SU-DHL-6 (cell line): ENCODE measurements around the gene MAEL.

Experiments used
- H2AFZ ChIP-seq: fragments of 200-600 bp; sonication (generic); 2 replicates; pipeline ENCODE4 v1.6.1; 2014; ENCODE audit warnings: low read depth, mild to moderate bottlenecking, moderate library complexity, mixed read lengths, antibody characterized with exemption, low read length; ENCODE audit not compliant: severe bottlenecking
- H3F3A ChIP-seq: fragments of 200-600 bp; shearing (Covaris generic); 2 replicates; pipeline ENCODE4 v1.6.0; 2016; ENCODE audit warnings: antibody characterized with exemption, mild to moderate bottlenecking; ENCODE audit not compliant: insufficient read depth
- H3K27ac ChIP-seq: fragments of 200-600 bp; sonication (generic); 2 replicates; pipeline ENCODE4 v1.5.1; 2016; ENCODE audit warnings: low read depth, mild to moderate bottlenecking, low read length, moderate library complexity, mixed read lengths
- H3K27me3 ChIP-seq: fragments of 200-600 bp; sonication (generic), shearing (Covaris generic); 2 replicates; pipeline ENCODE4 v1.6.0; 2014; ENCODE audit warnings: mild to moderate bottlenecking, low read length
- H3K36me3 ChIP-seq: fragments of 200-600 bp; sonication (generic); 2 replicates; pipeline ENCODE4 v1.6.1; 2014; ENCODE audit warnings: mild to moderate bottlenecking, low read length, mixed read lengths
- H3K4me2 ChIP-seq: fragments of 300-600, 200-600 bp; shearing (Covaris generic), sonication (generic); 2 replicates; pipeline ENCODE4 v1.6.0; 2014; ENCODE audit warnings: low read length, low read depth, mild to moderate bottlenecking; ENCODE audit not compliant: poor library complexity, severe bottlenecking
- H3K4me3 ChIP-seq: fragments of 200-600 bp; sonication (generic); 2 replicates; pipeline ENCODE4 v1.5.1; 2014; ENCODE audit warnings: antibody characterized with exemption, low read length, mild to moderate bottlenecking, mixed read lengths; ENCODE audit not compliant: insufficient read depth, poor library complexity, severe bottlenecking
- H3K79me2 ChIP-seq: fragments of 200-600 bp; sonication (generic); 2 replicates; pipeline ENCODE4 v1.6.1; 2014; ENCODE audit warnings: mild to moderate bottlenecking, low read length, moderate library complexity; ENCODE audit not compliant: insufficient read depth
- H3K9ac ChIP-seq: fragments of 200-600 bp; sonication (generic); 2 replicates; pipeline ENCODE4 v1.7.0; 2014; ENCODE audit warnings: mild to moderate bottlenecking, low read length
- H3K9me2 ChIP-seq: fragments of 200-600 bp; sonication (generic); replicated peaks from 2 replicates; pipeline ENCODE4 v1.6.1; 2014; ENCODE audit warnings: low read length; ENCODE audit not compliant: insufficient read depth
- H3K9me3 ChIP-seq: fragments of 200-600 bp; sonication (generic); 2 replicates; pipeline ENCODE4 v1.6.1; 2014; ENCODE audit warnings: low read length, mixed read lengths; ENCODE audit not compliant: insufficient read depth
- H4K20me1 ChIP-seq: fragments of 200-600 bp; sonication (generic); 2 replicates; pipeline ENCODE4 v1.6.1; 2014; ENCODE audit warnings: low read depth, mild to moderate bottlenecking, antibody characterized with exemption, low read length, moderate library complexity, mixed read lengths
- CTCF ChIP-seq: fragments of 200-600 bp; sonication (generic); IDR thresholded peaks from one replicate; pipeline ENCODE4 v1.5.1; 2017; ENCODE audit warnings: antibody characterized with exemption, mild to moderate bottlenecking, low read length, moderate library complexity; ENCODE audit not compliant: insufficient read depth, poor library complexity, severe bottlenecking
- EZH2phosphoT487 ChIP-seq: fragments of 200-600 bp; sonication (generic), shearing (Covaris generic); conservative IDR thresholded peaks from 2 replicates; pipeline ENCODE4 v1.6.1; 2018; ENCODE audit warnings: mild to moderate bottlenecking, antibody characterized with exemption, low read length, moderate library complexity, mixed read lengths

Gene MAEL

DNA sequence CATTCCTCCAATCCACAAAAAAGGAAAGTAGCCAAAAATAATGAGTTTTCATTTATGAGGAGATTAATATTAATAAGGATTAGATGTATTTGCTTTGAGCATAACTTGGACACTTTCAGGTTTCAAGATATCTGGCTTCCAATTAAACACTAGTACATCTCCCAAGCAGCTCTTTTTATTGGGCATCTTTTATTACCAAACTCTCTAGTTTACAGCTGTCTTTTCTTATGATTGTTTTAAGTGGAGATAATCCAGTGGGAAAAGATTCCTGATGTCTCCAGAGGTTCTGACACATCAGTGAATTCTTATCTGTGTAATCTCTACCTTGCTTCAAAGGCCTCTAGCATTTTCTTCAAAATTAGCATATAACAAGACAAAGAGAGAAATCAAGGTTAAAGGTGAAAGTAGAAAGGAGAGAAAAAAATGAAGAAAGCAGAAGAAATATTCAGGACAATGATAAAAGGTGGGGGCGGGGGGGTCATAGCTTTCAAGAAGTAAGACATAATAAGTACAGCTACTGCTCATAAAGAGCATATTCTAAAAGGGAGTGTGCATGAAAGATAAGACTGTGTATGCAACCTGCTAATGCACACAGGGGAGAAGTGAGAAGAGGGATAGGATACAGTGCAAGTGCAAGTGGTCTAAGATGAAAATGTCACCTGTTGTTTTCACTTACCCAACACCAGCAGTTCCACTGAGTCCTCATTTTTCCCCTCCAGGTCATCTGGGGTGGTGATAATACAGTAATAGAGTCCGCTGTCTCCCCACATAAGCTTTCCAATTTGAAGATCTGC, 32.8 kb upstream of the MAEL start:
- Histone ChIP-seq H3K27ac (no peak overlapping the region), H3K27me3 (no peaks in the 10 kb centered on the region), H3K4me3 (no peak overlapping the region), H3K4me2 (no peak overlapping the region), H3K9me3 (no peaks in the 10 kb centered on the region), H3F3A (no peaks in the 10 kb centered on the region), H2AFZ (no peak overlapping the region), H3K9me2 (no peaks in the 10 kb centered on the region), H4K20me1 (no peaks in the 10 kb centered on the region), H3K36me3 (no peaks in the 10 kb centered on the region), H3K9ac (no peak overlapping the region), H3K79me2 (no peaks in the 10 kb centered on the region)
- TF ChIP-seq EZH2phosphoT487, result no peak
- no peak for TF ChIP-seq CTCF

GRCh38 chr1:166956872-166957271, 32.2 kb upstream of the MAEL start:
- Histone ChIP-seq H2AFZ (no peak overlapping the region), H3K9ac (no peak overlapping the region), H3K27me3 (no peaks in the 10 kb centered on the region)

DNA sequence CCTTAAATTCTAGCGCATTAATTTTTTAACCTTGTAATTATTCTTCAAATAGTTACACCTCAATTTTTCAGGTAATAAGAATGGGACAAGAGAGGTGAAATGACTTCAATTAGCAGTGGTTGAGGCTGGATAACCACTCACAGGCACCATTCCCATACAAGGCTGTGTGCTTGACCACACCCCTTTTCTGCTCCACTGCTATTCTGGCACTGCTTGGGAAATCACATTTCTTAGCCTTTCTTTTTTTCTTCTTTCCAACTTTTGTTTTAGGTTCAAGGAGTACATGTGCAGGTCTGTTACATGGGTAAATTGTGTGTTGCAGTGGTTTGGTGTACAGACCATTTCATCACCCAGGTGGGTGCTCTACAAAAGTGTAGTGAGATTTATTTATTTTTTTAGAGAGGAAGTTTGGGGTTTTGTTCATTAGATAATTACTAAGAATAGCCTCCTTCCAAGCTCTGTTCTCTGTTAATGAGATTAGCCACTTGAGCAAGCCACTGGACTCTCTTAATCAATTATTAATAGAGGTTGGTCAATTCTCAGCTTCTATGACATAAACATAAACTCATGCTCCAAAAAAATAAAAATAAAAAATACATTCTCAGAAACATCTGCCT, 28.1 kb upstream of the MAEL start:
- H3K4me2 ChIP-seq, result no peak overlapping the region
- no peaks in the 10 kb centered on the region for H3F3A ChIP-seq
- no peak overlapping the region for H3K4me3 ChIP-seq
- H3K36me3 ChIP-seq, result no peaks in the 10 kb centered on the region
- H3K9ac ChIP-seq, result no peak overlapping the region
- H2AFZ ChIP-seq, result no peak overlapping the region
- no peaks in the 10 kb centered on the region for H3K9me2 ChIP-seq
- no peaks in the 10 kb centered on the region for H4K20me1 ChIP-seq
- TF ChIP-seq EZH2phosphoT487 (no peak), CTCF (no peak)
- H3K27ac ChIP-seq, result no peak overlapping the region
- no peaks in the 10 kb centered on the region for H3K27me3 ChIP-seq
- no peaks in the 10 kb centered on the region for H3K9me3 ChIP-seq
- no peaks in the 10 kb centered on the region for H3K79me2 ChIP-seq

More at GRCh38 chr1:166956872-166957271, 32.2 kb upstream of the MAEL start:
- H3K4me3 ChIP-seq, result no peak overlapping the region
- TF ChIP-seq CTCF (no peak), EZH2phosphoT487 (no peak)
- no peaks in the 10 kb centered on the region for H3K9me2 ChIP-seq
- H3K4me2 ChIP-seq, result no peak overlapping the region
- no peaks in the 10 kb centered on the region for H4K20me1 ChIP-seq
- no peaks in the 10 kb centered on the region for H3K79me2 ChIP-seq
- no peaks in the 10 kb centered on the region for H3F3A ChIP-seq
- no peaks in the 10 kb centered on the region for H3K9me3 ChIP-seq
- no peaks in the 10 kb centered on the region for H3K36me3 ChIP-seq
- no peak overlapping the region for H3K27ac ChIP-seq
